DOHH2 (cell line): Measurements from ENCODE around the gene BCL2L11.
A peak's percentile ranks its signal among the peaks of the same experiment; 100 is the strongest.

Source experiments
- H3F3A ChIP-seq: fragments of 200-600 bp; sonication (generic), shearing (Covaris generic); 2 replicates; pipeline ENCODE4 v1.6.0; 2016; ENCODE audit warnings: antibody characterized with exemption, mild to moderate bottlenecking; ENCODE audit not compliant: control insufficient read depth, insufficient read depth
- H3K27ac ChIP-seq: fragments of 200-600 bp; sonication (generic); 2 replicates; pipeline ENCODE4 v1.5.1; 2014; ENCODE audit warnings: low read depth, mild to moderate bottlenecking, low read length, moderate library complexity
- H3K27me3 ChIP-seq: fragments of 200-600 bp; sonication (generic); 2 replicates; pipeline ENCODE4 v1.6.1; 2014; ENCODE audit warnings: mild to moderate bottlenecking, low read length, mixed read lengths; ENCODE audit not compliant: control insufficient read depth
- H3K36me3 ChIP-seq: fragments of 200-600 bp; sonication (generic); 2 replicates; pipeline ENCODE4 v1.6.1; 2014; ENCODE audit warnings: mild to moderate bottlenecking, low read length, moderate library complexity, mixed read lengths; ENCODE audit not compliant: control insufficient read depth
- H3K4me1 ChIP-seq: fragments of 200-600 bp; sonication (generic); 2 replicates; pipeline ENCODE4 v1.6.1; 2014; ENCODE audit warnings: mild to moderate bottlenecking, low read length, mixed read lengths; ENCODE audit not compliant: control insufficient read depth
- H3K4me2 ChIP-seq: fragments of 200-600 bp; sonication (generic); 2 replicates; pipeline ENCODE4 v1.6.0; 2014; ENCODE audit warnings: mild to moderate bottlenecking, low read length, moderate library complexity
- H3K4me3 ChIP-seq: fragments of 200-600 bp; sonication (generic); 2 replicates; pipeline ENCODE4 v1.5.1; 2014; ENCODE audit warnings: mild to moderate bottlenecking, low read length, mixed read lengths
- H3K79me2 ChIP-seq: fragments of 200-600 bp; sonication (generic); 2 replicates; pipeline ENCODE4 v1.6.1; 2014; ENCODE audit warnings: mild to moderate bottlenecking, low read length, mixed read lengths; ENCODE audit not compliant: control insufficient read depth
- H3K9me2 ChIP-seq: fragments of 200-600 bp; sonication (generic); replicated peaks from 2 replicates; pipeline ENCODE4 v1.6.1; 2014; ENCODE audit warnings: mild to moderate bottlenecking, low read length, mixed read lengths; ENCODE audit not compliant: control insufficient read depth
- H3K9me3 ChIP-seq: fragments of 200-600 bp; sonication (generic); 2 replicates; pipeline ENCODE4 v1.6.1; 2014; ENCODE audit warnings: antibody characterized with exemption, low read length, mixed read lengths; ENCODE audit not compliant: control insufficient read depth, insufficient read depth
- H4K20me1 ChIP-seq: fragments of 200-600 bp; sonication (generic); 2 replicates; pipeline ENCODE4 v1.6.0; 2014; ENCODE audit warnings: low read depth, mild to moderate bottlenecking, antibody characterized with exemption, low read length, moderate library complexity; ENCODE audit not compliant: control insufficient read depth, insufficient read depth
- CTCF ChIP-seq: fragments of 200-600 bp; sonication (generic); IDR thresholded peaks from one replicate; pipeline ENCODE4 v1.5.1; 2014; ENCODE audit warnings: antibody characterized with exemption, mild to moderate bottlenecking, low read depth, low read length; ENCODE audit not compliant: poor library complexity, severe bottlenecking
- EZH2phosphoT487 ChIP-seq: fragments of 200-600 bp; sonication (generic); IDR thresholded peaks from 2 replicates; pipeline ENCODE4 v1.6.1; 2017; ENCODE audit warnings: borderline replicate concordance, mild to moderate bottlenecking, antibody characterized with exemption, low read length, moderate library complexity, mixed read lengths

The BCL2L11 gene

GRCh38 chr2:111118981-111119821 lies 1.5 kb upstream of the BCL2L11 start:
- Histone ChIP-seq H3K27me3 (peaks cover 47% of the 10 kb centered on the region), H3K9me2 (no peaks in the 10 kb centered on the region), H4K20me1 (peaks cover 19% of the 10 kb centered on the region), H3F3A (peaks cover 3% of the 10 kb centered on the region; the same call in 1 of the 2 replicates), H3K9me3 (no peaks in the 10 kb centered on the region), H3K27ac (no peak overlapping the region), H3K4me2 (peak overlapping the region; percentile 97), H3K79me2 (peaks cover 33% of the 10 kb centered on the region), H3K36me3 (peaks cover 28% of the 10 kb centered on the region), H3K4me3 (peak overlapping the region; percentile 91), H3K4me1 (peaks cover 51% of the 10 kb centered on the region)
- TF ChIP-seq CTCF (no peak), EZH2phosphoT487 (peak; percentile 93)

- H3K4me3 ChIP-seq: peak overlapping the region; percentile 91
- H3K4me1 ChIP-seq: peaks cover 56% of the 10 kb centered on the region
- TF ChIP-seq CTCF (no peak), EZH2phosphoT487 (no peak)
- H3K4me2 ChIP-seq: peak overlapping the region; percentile 97
- peaks cover 24% of the 10 kb centered on the region for H4K20me1 ChIP-seq
- no peaks in the 10 kb centered on the region for H3K9me3 ChIP-seq
- peaks cover 47% of the 10 kb centered on the region for H3K27me3 ChIP-seq
- no peaks in the 10 kb centered on the region for H3K9me2 ChIP-seq
- peaks cover 35% of the 10 kb centered on the region for H3K36me3 ChIP-seq
- peak overlapping the region; percentile 77 for H3K27ac ChIP-seq
- H3F3A ChIP-seq: peaks cover 3% of the 10 kb centered on the region; the same call in 1 of the 2 replicates
- H3K79me2 ChIP-seq: peaks cover 40% of the 10 kb centered on the region
These were observed 877 bp upstream of the BCL2L11 start for GRCh38 chr2:111119822-111120252.

- H3K79me2 ChIP-seq: peaks cover 53% of the 10 kb centered on the region
- peak overlapping the region; percentile 77 for H3K27ac ChIP-seq
- TF ChIP-seq EZH2phosphoT487 (no peak), CTCF (peak; percentile 10)
- H3K4me3 ChIP-seq: peak overlapping the region; percentile 91
- H3K9me2 ChIP-seq: no peaks in the 10 kb centered on the region
- H3K27me3 ChIP-seq: peaks cover 39% of the 10 kb centered on the region
- H3K4me1 ChIP-seq: peaks cover 70% of the 10 kb centered on the region
- no peaks in the 10 kb centered on the region for H3K9me3 ChIP-seq
- H3K36me3 ChIP-seq: peaks cover 48% of the 10 kb centered on the region
- no peaks in the 10 kb centered on the region for H3F3A ChIP-seq
- H3K4me2 ChIP-seq: peak overlapping the region; percentile 89
- H4K20me1 ChIP-seq: peaks cover 33% of the 10 kb centered on the region
These were observed 514 bp downstream of the BCL2L11 start for GRCh38 chr2:111121028-111121827.
